ENCODE measurements around the gene GALNT18.

DNA sequence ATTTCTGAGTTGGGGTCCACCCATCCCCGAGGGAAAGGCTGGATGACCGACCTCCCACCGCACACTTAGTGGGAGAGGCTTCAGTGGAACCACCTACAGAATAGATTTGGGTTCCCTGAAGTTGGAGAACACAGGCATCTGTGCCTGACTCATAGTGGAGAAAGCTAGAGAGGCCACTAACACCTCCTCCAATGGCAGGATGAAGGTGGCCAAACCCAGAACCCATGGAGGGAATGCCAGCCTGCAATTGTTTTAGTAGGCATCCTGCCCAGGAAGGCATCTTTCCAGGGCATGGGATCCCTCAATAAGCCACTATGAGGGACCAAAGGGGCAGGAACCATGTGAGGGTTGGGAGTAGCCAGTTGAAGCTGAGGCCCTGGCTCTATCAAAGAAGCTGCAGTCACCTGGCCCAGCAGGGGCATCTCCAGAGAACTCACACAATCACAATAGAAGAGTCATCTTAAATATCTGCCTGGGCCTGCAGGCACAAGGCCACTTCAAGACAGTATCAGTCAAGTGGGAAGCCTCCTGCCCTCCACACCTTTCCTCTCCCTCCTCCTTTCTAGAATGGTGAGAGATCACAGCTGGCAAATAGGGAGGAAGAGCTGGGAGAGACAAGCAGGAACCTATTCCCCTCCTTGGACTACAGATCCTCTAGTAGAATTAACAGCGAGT lies 144.7 kb downstream of the GALNT18 start:
- TF ChIP-seq CREB1 (CRISPR knock-in tag; IDR thresholded peaks at IDR 0.05; ENCODE audit: low read depth) (no peak), EZH2 (IDR thresholded peaks at IDR 0.05; ENCODE audit: low read depth, unreplicated experiment) (no peak)
- TF ChIP-seq, protein P1, sequence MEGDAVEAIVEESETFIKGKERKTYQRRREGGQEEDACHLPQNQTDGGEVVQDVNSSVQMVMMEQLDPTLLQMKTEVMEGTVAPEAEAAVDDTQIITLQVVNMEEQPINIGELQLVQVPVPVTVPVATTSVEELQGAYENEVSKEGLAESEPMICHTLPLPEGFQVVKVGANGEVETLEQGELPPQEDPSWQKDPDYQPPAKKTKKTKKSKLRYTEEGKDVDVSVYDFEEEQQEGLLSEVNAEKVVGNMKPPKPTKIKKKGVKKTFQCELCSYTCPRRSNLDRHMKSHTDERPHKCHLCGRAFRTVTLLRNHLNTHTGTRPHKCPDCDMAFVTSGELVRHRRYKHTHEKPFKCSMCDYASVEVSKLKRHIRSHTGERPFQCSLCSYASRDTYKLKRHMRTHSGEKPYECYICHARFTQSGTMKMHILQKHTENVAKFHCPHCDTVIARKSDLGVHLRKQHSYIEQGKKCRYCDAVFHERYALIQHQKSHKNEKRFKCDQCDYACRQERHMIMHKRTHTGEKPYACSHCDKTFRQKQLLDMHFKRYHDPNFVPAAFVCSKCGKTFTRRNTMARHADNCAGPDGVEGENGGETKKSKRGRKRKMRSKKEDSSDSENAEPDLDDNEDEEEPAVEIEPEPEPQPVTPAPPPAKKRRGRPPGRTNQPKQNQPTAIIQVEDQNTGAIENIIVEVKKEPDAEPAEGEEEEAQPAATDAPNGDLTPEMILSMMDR (conservative IDR thresholded peaks at IDR 0.05; ENCODE audit: low read depth in 2 of 2) = no peak
